ENCODE measurements around the gene FZD8.

The FZD8 gene

GRCh38 chr10:35640951-35641675 lies 983 bp downstream of the FZD8 start:
- DNase-seq = peak; percentile 17

- no peak for DNase-seq
Measured at GRCh38 chr10:35640474-35640873, 1.6 kb downstream of the FZD8 start.

- no peak for DNase-seq
Measured at GRCh38 chr10:35639728-35640401, 2.2 kb downstream of the FZD8 start.

- DNase-seq = no peak
Measured at GRCh38 chr10:35639021-35639727, 2.9 kb downstream of the FZD8 start.

- no peak for DNase-seq
Measured at GRCh38 chr10:35638101-35638500, 4.0 kb downstream of the FZD8 start.

- no peak for DNase-seq
Measured at GRCh38 chr10:35637462-35637861, 4.6 kb downstream of the FZD8 start.

- no peak for DNase-seq
Measured at GRCh38 chr10:35636956-35637355, 5.1 kb downstream of the FZD8 start.

- DNase-seq = no peak
Measured at GRCh38 chr10:35635576-35635975, 6.5 kb downstream of the FZD8 start.

GRCh38 chr10:35633006-35633980 lies 8.8 kb downstream of the FZD8 start:
- DNase-seq = no peak

- DNase-seq = no peak
Measured at GRCh38 chr10:35632027-35632426, 10.1 kb downstream of the FZD8 start.

GRCh38 chr10:35631404-35631803 lies 10.7 kb downstream of the FZD8 start:
- DNase-seq = no peak

GRCh38 chr10:35626971-35627507 lies 15.1 kb downstream of the FZD8 start:
- no peak for DNase-seq

GRCh38 chr10:35614312-35614711 lies 27.8 kb downstream of the FZD8 start:
- DNase-seq = no peak

GRCh38 chr10:35613597-35614226 lies 28.4 kb downstream of the FZD8 start:
- DNase-seq = no peak

GRCh38 chr10:35613107-35613440 lies 29.0 kb downstream of the FZD8 start:
- DNase-seq = no peak

- no peak for DNase-seq
Measured at GRCh38 chr10:35612385-35613106, 29.6 kb downstream of the FZD8 start.

- no peak for DNase-seq
Measured at GRCh38 chr10:35611750-35612149, 30.3 kb downstream of the FZD8 start.

- DNase-seq = no peak
Measured at GRCh38 chr10:35608328-35608672, 33.8 kb downstream of the FZD8 start.

GRCh38 chr10:35607475-35608327 lies 34.4 kb downstream of the FZD8 start:
- DNase-seq = no peak

- no peak for DNase-seq
Measured at GRCh38 chr10:35606430-35606829, 35.7 kb downstream of the FZD8 start.

- no peak for DNase-seq
Measured at GRCh38 chr10:35605191-35605590, 36.9 kb downstream of the FZD8 start, which contains the start of gene GJD4. Gene GJD4 (plus strand): TSS chr10:35605341. CDS start chr10:35605568, 227 bp downstream.

Measured in GOT3 (cell line).